Lower lobe of right lung (tissue), 2 donors: ENCODE results near the gene TBCE. TPM values are rescaled to one million over a fixed set of nuclear protein-coding genes. Genes with fewer than 3 reads are reported as not detected.

Experiments
- ATAC-seq, 2 donors: fragments of 200-7000 bp; cut with Tn5 transposase; one replicate each; pipeline ENCODE4 v1.9.1; 2020 to 2022; ENCODE audit warnings: mild to moderate bottlenecking in 2 of 2, moderate library complexity in 2 of 2
- DNase-seq: peaks from one replicate; pipeline ENCODE4 v3.0.0-alpha.2; 2020
- H3K27ac ChIP-seq: fragments of 200-600 bp; one replicate; pipeline ENCODE4 v1.8.0; 2022
- H3K27me3 ChIP-seq: fragments of 200-600 bp; one replicate; pipeline ENCODE4 v1.8.0; 2022; ENCODE audit warnings: low read depth
- H3K36me3 ChIP-seq: fragments of 200-600 bp; one replicate; pipeline ENCODE4 v1.8.0; 2022; ENCODE audit warnings: mild to moderate bottlenecking
- H3K4me1 ChIP-seq: fragments of 200-600 bp; one replicate; pipeline ENCODE4 v1.8.0; 2022
- H3K4me3 ChIP-seq: fragments of 200-600 bp; one replicate; pipeline ENCODE4 v1.8.0; 2022; ENCODE audit warnings: mild to moderate bottlenecking
- H3K9me3 ChIP-seq: fragments of 200-600 bp; one replicate; pipeline ENCODE4 v1.8.0; 2022
- intact Hi-C: fragments of 100-400 bp; cut with DNase I; formaldehyde crosslinking; loops from one replicate; pipeline ENCODE4 v1.11.0; 2022
- total RNA-seq: library from RNA; stranded (reverse); fragmentation: NEBNext Ultra II Directional; extraction: Animal tissue kit (Norgen Biotek cat#: 25700); gene quantifications from one replicate; pipeline ENCODE4 v1.2.1, GENCODE V29; 2021
- TF ChIP-seq, protein P1 (sequence below): fragments of 200-600 bp; IDR thresholded peaks from one replicate; pipeline ENCODE4 v1.8.0; 2022; ENCODE audit warnings: antibody characterized with exemption, mild to moderate bottlenecking
- donor health status: DM: no; HTN: yes; CAD: no; lungs with severe emphysema.

The TBCE gene
- total RNA-seq, 1 donor from 2014 or later = 25.3 TPM

DNA sequence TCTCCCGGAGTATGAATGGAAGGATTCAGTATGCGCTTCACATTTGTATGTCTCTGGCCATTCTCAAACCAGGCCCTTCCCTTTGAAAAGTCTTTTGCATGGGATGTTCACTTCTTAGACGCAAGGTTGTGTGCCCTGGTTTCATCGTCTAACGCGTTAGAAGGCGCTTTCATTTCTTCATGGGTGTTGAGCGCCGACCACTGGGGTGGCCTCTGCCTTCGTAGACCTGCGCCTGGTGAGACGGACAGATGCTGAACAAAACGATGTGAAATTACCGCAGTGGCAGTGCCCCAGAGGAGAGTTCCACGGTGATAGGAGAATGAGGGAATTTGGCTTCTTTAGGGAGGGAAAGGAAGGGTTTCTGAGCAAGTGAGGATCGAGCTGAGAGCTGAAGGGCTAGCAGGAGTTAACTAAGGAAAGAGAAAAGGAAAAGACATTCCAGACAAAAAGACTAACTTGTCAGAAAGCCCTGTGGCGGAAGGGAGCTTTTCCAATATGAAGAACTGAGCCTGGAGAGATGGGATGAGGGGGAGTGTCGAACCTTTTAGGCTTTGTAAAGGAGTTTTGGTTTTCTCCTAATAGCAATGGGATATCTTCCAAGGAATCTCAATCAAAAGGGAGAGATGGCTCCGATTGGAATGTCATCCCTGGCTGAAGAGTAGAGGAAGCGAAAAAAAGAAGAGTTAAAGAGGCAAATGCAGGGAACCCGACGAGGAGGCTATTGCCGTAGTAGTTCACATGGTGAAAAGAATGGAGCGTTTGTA lies 37.9 kb upstream of the TBCE start:
- ATAC-seq = peak in 1 of 2 donors; percentile 3
- no peak for DNase-seq
- Histone ChIP-seq H3K4me3 (peak overlapping the region; percentile 78), H3K4me1 (peaks cover 56% of the 10 kb centered on the region), H3K27me3 (no peaks in the 10 kb centered on the region), H3K27ac (peak overlapping the region; percentile 87), H3K36me3 (no peaks in the 10 kb centered on the region), H3K9me3 (no peaks in the 10 kb centered on the region)
- intact Hi-C loops = no loop called here
- TF ChIP-seq, protein P1, sequence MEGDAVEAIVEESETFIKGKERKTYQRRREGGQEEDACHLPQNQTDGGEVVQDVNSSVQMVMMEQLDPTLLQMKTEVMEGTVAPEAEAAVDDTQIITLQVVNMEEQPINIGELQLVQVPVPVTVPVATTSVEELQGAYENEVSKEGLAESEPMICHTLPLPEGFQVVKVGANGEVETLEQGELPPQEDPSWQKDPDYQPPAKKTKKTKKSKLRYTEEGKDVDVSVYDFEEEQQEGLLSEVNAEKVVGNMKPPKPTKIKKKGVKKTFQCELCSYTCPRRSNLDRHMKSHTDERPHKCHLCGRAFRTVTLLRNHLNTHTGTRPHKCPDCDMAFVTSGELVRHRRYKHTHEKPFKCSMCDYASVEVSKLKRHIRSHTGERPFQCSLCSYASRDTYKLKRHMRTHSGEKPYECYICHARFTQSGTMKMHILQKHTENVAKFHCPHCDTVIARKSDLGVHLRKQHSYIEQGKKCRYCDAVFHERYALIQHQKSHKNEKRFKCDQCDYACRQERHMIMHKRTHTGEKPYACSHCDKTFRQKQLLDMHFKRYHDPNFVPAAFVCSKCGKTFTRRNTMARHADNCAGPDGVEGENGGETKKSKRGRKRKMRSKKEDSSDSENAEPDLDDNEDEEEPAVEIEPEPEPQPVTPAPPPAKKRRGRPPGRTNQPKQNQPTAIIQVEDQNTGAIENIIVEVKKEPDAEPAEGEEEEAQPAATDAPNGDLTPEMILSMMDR = no peak

DNA sequence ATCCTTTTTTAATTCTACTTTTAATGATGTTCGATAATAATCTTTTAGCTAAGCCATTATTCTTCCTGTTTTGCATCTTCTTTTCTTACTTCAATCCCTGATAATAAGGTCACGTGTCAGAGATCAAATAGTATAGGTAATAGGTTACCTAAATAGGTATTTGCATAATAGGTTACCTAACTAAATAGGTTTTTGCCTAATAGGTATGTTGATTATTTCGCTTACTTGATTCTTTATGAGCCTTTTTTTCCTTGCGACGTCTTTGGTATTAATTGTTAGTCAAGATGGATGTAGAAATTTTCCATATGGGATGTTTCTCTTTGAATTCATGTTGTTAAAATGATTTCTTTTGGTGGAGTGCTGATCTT lies 36.3 kb upstream of the TBCE start:
- Histone ChIP-seq H3K9me3 (no peaks in the 10 kb centered on the region), H3K36me3 (peaks cover 8% of the 10 kb centered on the region), H3K27me3 (no peaks in the 10 kb centered on the region), H3K27ac (no peak overlapping the region), H3K4me1 (peaks cover 41% of the 10 kb centered on the region), H3K4me3 (no peak overlapping the region)
- ATAC-seq = no peak
- TF ChIP-seq, protein P1 = no peak
- DNase-seq = no peak
- intact Hi-C loops = no loop called here

DNA sequence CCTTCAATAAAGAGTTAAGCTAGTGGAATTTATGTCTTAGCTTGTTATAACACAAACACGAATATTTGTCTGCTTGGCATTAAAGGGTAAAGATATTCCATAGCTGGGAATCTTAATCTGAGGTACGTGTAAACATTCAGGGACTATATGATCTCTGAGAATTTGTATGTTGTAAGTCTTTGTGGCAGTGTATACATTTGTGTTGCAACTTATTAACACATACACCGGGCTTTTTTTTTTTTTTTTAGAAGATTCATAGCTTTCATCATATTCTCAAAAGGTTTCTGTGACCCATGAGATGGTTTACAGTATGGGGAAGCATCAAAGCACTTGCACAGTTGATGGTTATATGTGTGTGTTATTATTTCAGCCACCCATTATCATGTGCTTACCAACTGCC lies 35.8 kb upstream of the TBCE start:
- intact Hi-C loops = no loop called here
- Histone ChIP-seq H3K4me3 (no peak overlapping the region), H3K36me3 (peaks cover 13% of the 10 kb centered on the region), H3K27me3 (no peaks in the 10 kb centered on the region), H3K27ac (no peak overlapping the region), H3K9me3 (no peaks in the 10 kb centered on the region), H3K4me1 (peaks cover 41% of the 10 kb centered on the region)
- ATAC-seq (no peak), DNase-seq (no peak)
- TF ChIP-seq, protein P1 = no peak

DNA sequence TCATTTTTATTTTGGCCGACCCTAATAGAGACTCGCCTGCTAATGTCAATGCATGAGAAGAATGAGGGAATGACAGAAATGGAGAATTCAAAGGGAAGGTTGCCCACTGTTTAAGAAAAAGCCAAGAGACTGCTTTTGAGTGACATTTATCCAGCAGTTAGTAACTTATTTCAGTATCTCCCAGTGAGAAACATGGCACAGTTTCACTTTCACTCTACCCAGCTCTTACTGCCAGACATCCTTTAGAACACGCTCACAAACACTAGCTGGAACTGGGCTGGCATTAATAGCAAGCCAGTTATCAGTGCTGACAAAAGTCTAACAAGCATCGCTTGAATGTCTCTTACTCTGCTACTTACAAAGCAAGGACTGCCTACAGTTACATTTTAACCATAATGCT lies 30.3 kb upstream of the TBCE start:
- no peaks in the 10 kb centered on the region for H3K27me3 ChIP-seq
- ATAC-seq = peak; percentile 65 to 82
- H3K9me3 ChIP-seq = no peaks in the 10 kb centered on the region
- H3K4me3 ChIP-seq = peak overlapping the region; percentile 6
- H3K27ac ChIP-seq = peak overlapping the region; percentile 37
- no peak for DNase-seq
- H3K4me1 ChIP-seq = peaks cover 25% of the 10 kb centered on the region
- intact Hi-C loops = no loop called here
- peaks cover 48% of the 10 kb centered on the region for H3K36me3 ChIP-seq
- TF ChIP-seq, protein P1 = no peak

DNA sequence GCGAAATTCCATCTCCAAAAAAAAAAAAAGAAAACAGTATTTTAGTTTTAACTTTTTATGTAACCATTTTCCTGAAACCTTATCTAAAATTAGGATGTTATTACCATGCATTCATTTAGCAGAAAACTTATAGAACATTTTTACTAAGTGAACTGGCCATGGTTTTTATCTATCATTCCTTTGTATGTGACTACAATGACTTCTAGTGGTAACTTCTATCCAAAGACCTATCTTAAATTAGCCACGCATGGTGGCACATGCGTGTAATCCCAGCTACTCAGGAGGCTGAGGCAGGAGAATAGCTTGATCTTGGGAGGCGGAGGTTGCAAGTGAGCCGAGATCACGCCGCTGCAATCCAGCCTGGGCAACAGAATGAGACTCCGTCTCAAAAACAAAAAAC lies 27.5 kb upstream of the TBCE start:
- peaks cover 71% of the 10 kb centered on the region for H3K36me3 ChIP-seq
- intact Hi-C loops = no loop called here

More for the DNA sequence above, 27.5 kb upstream of the TBCE start:
- ATAC-seq (no peak), DNase-seq (no peak)
- TF ChIP-seq, protein P1 = no peak
- H3K4me3 ChIP-seq = no peak overlapping the region
- H3K27me3 ChIP-seq = no peaks in the 10 kb centered on the region
- peaks cover 18% of the 10 kb centered on the region for H3K4me1 ChIP-seq
- no peak overlapping the region for H3K27ac ChIP-seq
- H3K9me3 ChIP-seq = no peaks in the 10 kb centered on the region
